HEK293 (cell line): Measurements from ENCODE around the gene CKMT2.

ENCODE experiments used
- GLIS2 ChIP-seq: fragments of 450-650 bp; formaldehyde crosslinking; IDR thresholded peaks from 2 replicates; pipeline ENCODE4 v1.5.1; 2016; ENCODE audit warnings: missing biosample characterization, missing genetic modification characterization
- IKZF3 ChIP-seq: fragments of 450-650 bp; IDR thresholded peaks from 2 replicates; pipeline ENCODE4 v1.5.0; 2018; ENCODE audit warnings: missing biosample characterization, mild to moderate bottlenecking, missing genetic modification characterization, moderate library complexity
- KLF9 ChIP-seq: fragments of 450-650 bp; formaldehyde crosslinking; IDR thresholded peaks from 2 replicates; pipeline ENCODE4 v1.5.1; 2016; ENCODE audit warnings: missing biosample characterization, missing genetic modification characterization, low read depth
- SP2 ChIP-seq: fragments of 450-650 bp; formaldehyde crosslinking; IDR thresholded peaks from 2 replicates; pipeline ENCODE4 v1.5.1; 2016; ENCODE audit warnings: missing biosample characterization, missing genetic modification characterization
- ZIC2 ChIP-seq: fragments of 450-650 bp; formaldehyde crosslinking; IDR thresholded peaks from 2 replicates; pipeline ENCODE4 v1.5.1; 2016; ENCODE audit warnings: missing biosample characterization, missing genetic modification characterization
- ZNF248 ChIP-seq: fragments of 450-650 bp; formaldehyde crosslinking; IDR thresholded peaks from 2 replicates; pipeline ENCODE4 v1.5.1; 2017; ENCODE audit warnings: missing biosample characterization, missing genetic modification characterization
- ZNF274 ChIP-seq, 2 experiments: fragments of 200-500 bp in 1 of 2; fragments of 450-650 bp in 1 of 2; sonication (Bioruptor generic) in 1 of 2; formaldehyde crosslinking in 1 of 2; IDR thresholded peaks; 2 replicates each; pipeline versions ENCODE4 v1.5.1 to v1.6.1; 2014 to 2016; ENCODE audit warnings: borderline replicate concordance in 1 of 2, inconsistent platforms in 1 of 2, low read length in 1 of 2, missing biosample characterization in 1 of 2, missing genetic modification characterization in 1 of 2
- ZNF324 ChIP-seq: fragments of 450-650 bp; formaldehyde crosslinking; IDR thresholded peaks from 2 replicates; pipeline ENCODE4 v1.5.1; 2016; ENCODE audit warnings: missing biosample characterization, missing genetic modification characterization
- ZNF423 ChIP-seq: fragments of 450-650 bp; formaldehyde crosslinking; IDR thresholded peaks from 2 replicates; pipeline ENCODE4 v1.5.1; 2016; ENCODE audit warnings: missing biosample characterization, missing genetic modification characterization
- ZNF768 ChIP-seq: fragments of 450-650 bp; formaldehyde crosslinking; IDR thresholded peaks from 2 replicates; pipeline ENCODE4 v1.5.1; 2018; ENCODE audit warnings: missing biosample characterization, mild to moderate bottlenecking, missing genetic modification characterization
- TF ChIP-seq, protein P1 (sequence below): fragments of 450-650 bp; formaldehyde crosslinking; IDR thresholded peaks from 2 replicates; pipeline ENCODE4 v1.5.1; 2016; ENCODE audit warnings: missing biosample characterization, missing genetic modification characterization
- TF ChIP-seq, protein P2 (sequence below): fragments of 450-650 bp; formaldehyde crosslinking; conservative IDR thresholded peaks from 2 replicates; pipeline ENCODE4 v1.5.1; 2016; ENCODE audit warnings: low read depth, missing biosample characterization, missing genetic modification characterization
- TF ChIP-seq, protein P3 (sequence below): fragments of 450-650 bp; formaldehyde crosslinking; IDR thresholded peaks from 2 replicates; pipeline ENCODE4 v1.5.1; 2017; ENCODE audit warnings: missing biosample characterization, missing genetic modification characterization
- TF ChIP-seq, protein P4 (sequence below): fragments of 450-650 bp; formaldehyde crosslinking; IDR thresholded peaks from 2 replicates; pipeline ENCODE4 v1.5.1; 2016; ENCODE audit warnings: missing biosample characterization, missing genetic modification characterization

DNA sequence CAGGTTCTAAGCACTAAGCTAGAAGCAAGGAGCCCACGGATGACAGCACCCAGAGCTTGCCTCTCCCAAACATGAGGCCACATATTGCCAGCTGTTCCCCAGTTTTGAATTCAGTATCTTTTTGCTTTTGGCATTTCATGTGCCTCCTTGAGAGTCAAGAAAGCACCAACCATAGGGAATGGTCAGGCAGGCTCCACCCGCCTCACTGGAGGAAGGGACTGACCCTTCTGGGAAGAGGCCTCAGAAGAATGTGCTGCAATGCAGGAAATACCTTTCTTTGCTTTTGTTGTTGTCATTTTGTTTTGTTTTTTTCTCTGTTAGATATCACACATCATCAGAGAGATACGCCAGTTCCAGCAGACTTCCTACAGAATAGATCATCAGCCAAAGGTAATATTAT lies 13.7 kb upstream of the CKMT2 start:
- TF ChIP-seq ZIC2 (no peak), SP2 (no peak), KLF9 (tag by site-specific recombination) (no peak), ZNF248 (no peak), GLIS2 (tag by site-specific recombination) (no peak), IKZF3 (tag by site-specific recombination) (no peak), ZNF768 (tag by site-specific recombination) (no peak), ZNF324 (no peak), ZNF423 (tag by site-specific recombination) (no peak), ZNF274 (IDR thresholded peaks at IDR 0.05; ENCODE audit: low read length) (no peak), ZNF274 (tag by site-specific recombination; IDR thresholded peaks at IDR 0.05; ENCODE audit: borderline replicate concordance) (no peak)
- TF ChIP-seq, protein P1, sequence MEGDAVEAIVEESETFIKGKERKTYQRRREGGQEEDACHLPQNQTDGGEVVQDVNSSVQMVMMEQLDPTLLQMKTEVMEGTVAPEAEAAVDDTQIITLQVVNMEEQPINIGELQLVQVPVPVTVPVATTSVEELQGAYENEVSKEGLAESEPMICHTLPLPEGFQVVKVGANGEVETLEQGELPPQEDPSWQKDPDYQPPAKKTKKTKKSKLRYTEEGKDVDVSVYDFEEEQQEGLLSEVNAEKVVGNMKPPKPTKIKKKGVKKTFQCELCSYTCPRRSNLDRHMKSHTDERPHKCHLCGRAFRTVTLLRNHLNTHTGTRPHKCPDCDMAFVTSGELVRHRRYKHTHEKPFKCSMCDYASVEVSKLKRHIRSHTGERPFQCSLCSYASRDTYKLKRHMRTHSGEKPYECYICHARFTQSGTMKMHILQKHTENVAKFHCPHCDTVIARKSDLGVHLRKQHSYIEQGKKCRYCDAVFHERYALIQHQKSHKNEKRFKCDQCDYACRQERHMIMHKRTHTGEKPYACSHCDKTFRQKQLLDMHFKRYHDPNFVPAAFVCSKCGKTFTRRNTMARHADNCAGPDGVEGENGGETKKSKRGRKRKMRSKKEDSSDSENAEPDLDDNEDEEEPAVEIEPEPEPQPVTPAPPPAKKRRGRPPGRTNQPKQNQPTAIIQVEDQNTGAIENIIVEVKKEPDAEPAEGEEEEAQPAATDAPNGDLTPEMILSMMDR (tag by site-specific recombination): no peak
- TF ChIP-seq, protein P2, sequence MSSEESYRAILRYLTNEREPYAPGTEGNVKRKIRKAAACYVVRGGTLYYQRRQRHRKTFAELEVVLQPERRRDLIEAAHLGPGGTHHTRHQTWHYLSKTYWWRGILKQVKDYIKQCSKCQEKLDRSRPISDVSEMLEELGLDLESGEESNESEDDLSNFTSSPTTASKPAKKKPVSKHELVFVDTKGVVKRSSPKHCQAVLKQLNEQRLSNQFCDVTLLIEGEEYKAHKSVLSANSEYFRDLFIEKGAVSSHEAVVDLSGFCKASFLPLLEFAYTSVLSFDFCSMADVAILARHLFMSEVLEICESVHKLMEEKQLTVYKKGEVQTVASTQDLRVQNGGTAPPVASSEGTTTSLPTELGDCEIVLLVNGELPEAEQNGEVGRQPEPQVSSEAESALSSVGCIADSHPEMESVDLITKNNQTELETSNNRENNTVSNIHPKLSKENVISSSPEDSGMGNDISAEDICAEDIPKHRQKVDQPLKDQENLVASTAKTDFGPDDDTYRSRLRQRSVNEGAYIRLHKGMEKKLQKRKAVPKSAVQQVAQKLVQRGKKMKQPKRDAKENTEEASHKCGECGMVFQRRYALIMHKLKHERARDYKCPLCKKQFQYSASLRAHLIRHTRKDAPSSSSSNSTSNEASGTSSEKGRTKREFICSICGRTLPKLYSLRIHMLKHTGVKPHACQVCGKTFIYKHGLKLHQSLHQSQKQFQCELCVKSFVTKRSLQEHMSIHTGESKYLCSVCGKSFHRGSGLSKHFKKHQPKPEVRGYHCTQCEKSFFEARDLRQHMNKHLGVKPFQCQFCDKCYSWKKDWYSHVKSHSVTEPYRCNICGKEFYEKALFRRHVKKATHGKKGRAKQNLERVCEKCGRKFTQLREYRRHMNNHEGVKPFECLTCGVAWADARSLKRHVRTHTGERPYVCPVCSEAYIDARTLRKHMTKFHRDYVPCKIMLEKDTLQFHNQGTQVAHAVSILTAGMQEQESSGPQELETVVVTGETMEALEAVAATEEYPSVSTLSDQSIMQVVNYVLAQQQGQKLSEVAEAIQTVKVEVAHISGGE (tag by site-specific recombination): no peak
- TF ChIP-seq, protein P3, sequence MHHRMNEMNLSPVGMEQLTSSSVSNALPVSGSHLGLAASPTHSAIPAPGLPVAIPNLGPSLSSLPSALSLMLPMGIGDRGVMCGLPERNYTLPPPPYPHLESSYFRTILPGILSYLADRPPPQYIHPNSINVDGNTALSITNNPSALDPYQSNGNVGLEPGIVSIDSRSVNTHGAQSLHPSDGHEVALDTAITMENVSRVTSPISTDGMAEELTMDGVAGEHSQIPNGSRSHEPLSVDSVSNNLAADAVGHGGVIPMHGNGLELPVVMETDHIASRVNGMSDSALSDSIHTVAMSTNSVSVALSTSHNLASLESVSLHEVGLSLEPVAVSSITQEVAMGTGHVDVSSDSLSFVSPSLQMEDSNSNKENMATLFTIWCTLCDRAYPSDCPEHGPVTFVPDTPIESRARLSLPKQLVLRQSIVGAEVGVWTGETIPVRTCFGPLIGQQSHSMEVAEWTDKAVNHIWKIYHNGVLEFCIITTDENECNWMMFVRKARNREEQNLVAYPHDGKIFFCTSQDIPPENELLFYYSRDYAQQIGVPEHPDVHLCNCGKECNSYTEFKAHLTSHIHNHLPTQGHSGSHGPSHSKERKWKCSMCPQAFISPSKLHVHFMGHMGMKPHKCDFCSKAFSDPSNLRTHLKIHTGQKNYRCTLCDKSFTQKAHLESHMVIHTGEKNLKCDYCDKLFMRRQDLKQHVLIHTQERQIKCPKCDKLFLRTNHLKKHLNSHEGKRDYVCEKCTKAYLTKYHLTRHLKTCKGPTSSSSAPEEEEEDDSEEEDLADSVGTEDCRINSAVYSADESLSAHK: no peak
- TF ChIP-seq, protein P4, sequence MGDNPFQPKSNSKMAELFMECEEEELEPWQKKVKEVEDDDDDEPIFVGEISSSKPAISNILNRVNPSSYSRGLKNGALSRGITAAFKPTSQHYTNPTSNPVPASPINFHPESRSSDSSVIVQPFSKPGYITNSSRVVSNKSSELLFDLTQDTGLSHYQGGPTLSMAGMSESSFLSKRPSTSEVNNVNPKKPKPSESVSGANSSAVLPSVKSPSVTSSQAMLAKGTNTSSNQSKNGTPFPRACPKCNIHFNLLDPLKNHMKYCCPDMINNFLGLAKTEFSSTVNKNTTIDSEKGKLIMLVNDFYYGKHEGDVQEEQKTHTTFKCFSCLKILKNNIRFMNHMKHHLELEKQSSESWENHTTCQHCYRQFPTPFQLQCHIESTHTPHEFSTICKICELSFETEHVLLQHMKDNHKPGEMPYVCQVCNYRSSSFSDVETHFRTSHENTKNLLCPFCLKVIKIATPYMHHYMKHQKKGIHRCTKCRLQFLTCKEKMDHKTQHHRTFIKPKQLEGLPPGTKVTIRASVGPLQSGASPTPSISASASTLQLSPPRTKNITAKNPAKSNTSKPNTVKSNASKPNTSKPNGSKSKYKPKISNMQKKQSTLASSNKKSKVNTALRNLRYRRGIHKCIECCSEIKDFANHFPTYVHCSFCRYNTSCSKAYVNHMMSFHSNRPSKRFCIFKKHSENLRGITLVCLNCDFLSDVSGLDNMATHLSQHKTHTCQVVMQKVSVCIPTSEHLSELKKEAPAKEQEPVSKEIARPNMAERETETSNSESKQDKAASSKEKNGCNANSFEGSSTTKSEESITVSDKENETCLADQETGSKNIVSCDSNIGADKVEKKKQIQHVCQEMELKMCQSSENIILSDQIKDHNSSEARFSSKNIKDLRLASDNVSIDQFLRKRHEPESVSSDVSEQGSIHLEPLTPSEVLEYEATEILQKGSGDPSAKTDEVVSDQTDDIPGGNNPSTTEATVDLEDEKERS (tag by site-specific recombination): no peak
